NT2/D1 (cell line): ENCODE data around the gene HSFX1.

Experiments used
- SUZ12 ChIP-seq: IDR thresholded peaks from 2 replicates; pipeline ENCODE4 v1.6.1; 2011; ENCODE audit not compliant: insufficient read length, insufficient read depth; ENCODE audit errors: extremely low read depth
- YY1 ChIP-seq: IDR thresholded peaks from 2 replicates; pipeline ENCODE4 v1.6.1; 2011; ENCODE audit not compliant: insufficient read length, insufficient read depth
- ZNF274 ChIP-seq: IDR thresholded peaks from 2 replicates; pipeline ENCODE4 v1.6.1; 2011; ENCODE audit warnings: mild to moderate bottlenecking, low read depth, low read length

- no peak for TF ChIP-seq ZNF274
- no peak for TF ChIP-seq YY1
- no peak for TF ChIP-seq SUZ12
Observed at GRCh38 chrX:149804102-149804501, 30.2 kb downstream of the HSFX1 start.
